Activated naive CD8-positive, alpha-beta T cell treated with anti-CD3 and anti-CD28 coated beads, Interleukin-2, amount 10 ng/mL, durations not matched to agents 7 days and 5 days (primary cell): ENCODE results near the gene COQ8B. TPM values are rescaled to one million over a fixed set of nuclear protein-coding genes. Genes with fewer than 3 reads are reported as not detected.

Source experiments
- ATAC-seq: fragments of 150-1000 bp; cut with Tn5 transposase; one replicate; pipeline ENCODE4 v1.10.0; 2021; ENCODE audit warnings: low read depth, moderate library complexity
- POLR2A ChIA-PET: fragments of 350-600 bp; sonication (Branson Sonifier 250); formaldehyde crosslinking; loops from one replicate; lab custom pipeline; 2021; ENCODE audit warnings: antibody characterized with exemption; lab: Charles Lee
- DNase-seq: peaks from one replicate; pipeline ENCODE4 v3.0.0; 2021
- H3K27ac Mint-ChIP-seq: one replicate; pipeline ENCODE4 v1.8.0; 2022; ENCODE audit warnings: mild to moderate bottlenecking, mixed read lengths
- H3K27me3 Mint-ChIP-seq: one replicate; pipeline ENCODE4 v1.8.0; 2022; ENCODE audit warnings: mild to moderate bottlenecking, moderate library complexity, mixed read lengths
- H3K36me3 Mint-ChIP-seq: one replicate; pipeline ENCODE4 v1.8.0; 2021; ENCODE audit warnings: mild to moderate bottlenecking, mixed read lengths
- H3K4me1 Mint-ChIP-seq: one replicate; pipeline ENCODE4 v1.8.0; 2021; ENCODE audit warnings: mixed read lengths
- H3K4me3 Mint-ChIP-seq: one replicate; pipeline ENCODE4 v1.8.0; 2022; ENCODE audit warnings: mild to moderate bottlenecking, moderate library complexity, mixed read lengths
- H3K9me3 Mint-ChIP-seq: one replicate; pipeline ENCODE4 v1.8.0; 2021; ENCODE audit warnings: mixed read lengths
- total RNA-seq, 2 experiments: library from RNA; stranded (reverse); gene quantifications; one replicate each; pipeline ENCODE4 v1.2.3, GENCODE V29; 2021

Gene COQ8B
- total RNA-seq, 2 experiments from 2014 or later, result 35.8 to 36.8 TPM

DNA sequence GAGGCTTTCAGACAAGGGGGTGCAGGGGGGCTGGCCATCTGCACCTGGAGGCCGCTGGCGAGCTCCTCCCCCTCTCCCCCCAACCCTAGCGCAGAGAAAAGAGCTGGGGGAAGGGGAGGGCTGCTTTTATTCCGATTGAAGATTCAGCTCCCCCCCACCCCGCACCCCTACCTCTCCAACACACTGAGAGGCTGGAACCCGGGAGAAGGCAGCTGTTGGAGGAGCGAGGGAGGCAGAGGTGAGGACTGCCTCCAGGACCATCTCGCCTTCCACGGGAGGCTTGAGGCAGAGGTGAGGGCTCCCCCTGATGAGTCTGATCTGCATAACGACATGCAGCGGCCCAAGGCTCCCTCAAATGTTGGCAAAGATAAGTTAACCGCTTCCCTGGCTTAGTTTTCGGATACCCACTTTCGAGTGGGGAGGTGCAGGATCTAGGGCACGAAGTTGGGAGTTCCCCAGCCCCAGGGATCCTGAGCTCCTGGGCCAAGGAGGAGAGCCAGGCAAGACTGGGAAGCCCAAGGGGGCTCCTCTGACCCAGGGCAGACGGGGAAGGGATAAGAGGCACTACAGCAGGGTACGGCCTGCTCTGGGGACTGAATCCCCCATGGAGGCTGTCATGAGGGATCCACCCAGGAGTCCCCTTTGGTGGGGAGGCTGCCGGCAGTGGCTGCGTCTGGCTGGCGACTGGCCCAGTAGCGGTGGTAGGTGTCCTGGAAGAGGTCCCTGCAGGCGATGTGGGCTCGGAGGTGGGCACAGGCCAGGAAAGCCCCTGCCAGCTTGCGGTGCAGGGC is 25.1 kb downstream of the COQ8B start:
- Mint-ChIP-seq H3K9me3 (no peaks in the 10 kb centered on the region), H3K27ac (no peak overlapping the region), H3K4me1 (peaks cover 3% of the 10 kb centered on the region), H3K36me3 (peaks cover 3% of the 10 kb centered on the region), H3K27me3 (no peaks in the 10 kb centered on the region), H3K4me3 (peak overlapping the region; percentile 44)
- ATAC-seq (no peak), DNase-seq (no peak)
- POLR2A ChIA-PET, result interaction anchor here (0.5 to 1.7 kb wide), 4 partner anchors 8 to 83 kb away, joined by 3 to 5 read pairs (median 4); partner anchors contain the start of genes ACTMAP, COQ8B and ITPKC

DNA sequence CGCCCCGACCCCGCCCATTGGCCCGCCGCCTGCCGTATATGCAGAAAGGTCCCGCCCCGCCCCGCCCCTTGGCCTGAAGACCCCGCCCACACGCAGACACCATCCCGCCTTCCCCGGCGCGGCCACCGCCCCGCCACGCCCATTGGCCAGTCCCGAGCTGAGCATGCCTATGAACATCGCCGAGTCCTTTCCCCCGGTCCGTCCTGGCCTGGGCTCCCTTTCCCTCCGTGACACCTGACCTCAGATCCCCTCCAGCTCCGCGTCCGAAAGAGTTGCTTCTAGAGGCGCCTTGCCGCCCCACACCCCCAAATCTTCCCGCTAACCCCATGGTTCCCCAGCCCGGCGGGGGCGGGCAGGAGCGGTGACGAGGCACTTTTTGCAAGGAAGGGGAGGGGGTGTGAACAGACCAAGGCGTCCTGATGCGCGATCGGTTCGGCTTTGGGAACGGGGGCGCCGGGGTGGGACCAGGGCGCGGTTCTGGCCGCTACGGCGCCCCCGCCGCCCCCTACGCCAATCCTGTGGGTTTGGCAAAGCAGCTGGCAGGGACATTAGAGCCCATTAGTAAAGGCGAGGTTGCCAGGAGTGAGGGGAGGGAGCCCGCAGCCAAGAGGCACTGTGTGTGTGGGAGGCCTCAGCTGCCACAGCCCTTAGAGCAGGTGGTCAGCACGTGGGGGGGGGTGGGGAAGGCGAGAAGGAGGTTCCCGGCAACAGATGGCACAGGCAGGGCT is 25.8 kb downstream of the COQ8B start:
- peak overlapping the region; percentile 78 for H3K27ac Mint-ChIP-seq
- ATAC-seq, result peak; percentile 82
- H3K36me3 Mint-ChIP-seq, result peaks cover 1% of the 10 kb centered on the region
- peak overlapping the region; percentile 85 for H3K4me3 Mint-ChIP-seq
- H3K27me3 Mint-ChIP-seq, result no peaks in the 10 kb centered on the region
- H3K9me3 Mint-ChIP-seq, result no peaks in the 10 kb centered on the region
- POLR2A ChIA-PET, result interaction anchor here (1.0 to 1.7 kb wide), 3 partner anchors 9 to 59 kb away, joined by 3 to 5 read pairs (median 5); partner anchors contain the start of genes ACTMAP, COQ8B and ITPKC
- DNase-seq, result peak; percentile 86
- H3K4me1 Mint-ChIP-seq, result peaks cover 3% of the 10 kb centered on the region

DNA sequence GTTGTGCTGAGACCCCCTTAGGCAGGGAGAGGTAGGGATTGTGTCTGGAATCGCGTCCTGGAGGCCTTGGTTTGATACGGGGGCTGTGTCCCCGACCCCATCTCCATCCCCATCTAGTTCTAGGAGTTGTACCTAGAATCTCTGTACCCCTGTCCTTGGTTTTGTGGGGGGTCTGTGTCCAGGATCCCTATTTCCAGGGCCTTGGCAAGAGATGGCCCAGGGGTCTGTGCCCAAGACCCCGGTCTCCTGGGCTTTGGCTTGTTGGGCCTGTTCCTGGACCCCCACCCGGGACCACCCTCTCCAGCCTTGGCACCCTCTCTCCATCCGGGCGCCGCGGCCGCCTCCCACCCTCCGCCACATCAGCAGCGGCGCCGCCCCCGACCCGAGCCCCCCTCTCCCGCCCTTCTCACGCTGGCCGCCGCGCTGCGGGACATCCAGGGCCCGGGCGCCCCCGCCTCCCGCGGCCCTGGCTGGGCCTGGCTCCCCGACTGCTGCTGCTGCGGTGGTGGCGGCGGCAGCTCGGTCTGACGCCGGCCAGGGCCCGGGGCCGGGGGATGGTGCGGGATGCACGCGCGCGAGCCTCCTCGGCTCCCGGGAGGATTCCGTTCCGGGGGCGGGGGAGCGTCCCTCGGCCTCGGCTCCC is 26.5 kb downstream of the COQ8B start, which contains the start of gene NUMBL:
Gene NUMBL (minus strand): TSS at position 602 of the 643 bp plus-strand sequence. CDS start 168 bp downstream, at position 434.
- POLR2A ChIA-PET, result interaction anchor here (1.5 to 1.7 kb wide), 2 partner anchors 26 to 60 kb away, joined by 5 read pairs; partner anchors contain the start of genes ACTMAP, COQ8B and ITPKC
- Mint-ChIP-seq H3K27me3 (no peaks in the 10 kb centered on the region), H3K36me3 (peaks cover 8% of the 10 kb centered on the region), H3K4me1 (peaks cover 3% of the 10 kb centered on the region), H3K27ac (peak within 1 kb of the TSS; percentile 78), H3K4me3 (peak within 1 kb of the TSS; percentile 85), H3K9me3 (no peaks in the 10 kb centered on the region)
- no peak for ATAC-seq
- no peak for DNase-seq

DNA sequence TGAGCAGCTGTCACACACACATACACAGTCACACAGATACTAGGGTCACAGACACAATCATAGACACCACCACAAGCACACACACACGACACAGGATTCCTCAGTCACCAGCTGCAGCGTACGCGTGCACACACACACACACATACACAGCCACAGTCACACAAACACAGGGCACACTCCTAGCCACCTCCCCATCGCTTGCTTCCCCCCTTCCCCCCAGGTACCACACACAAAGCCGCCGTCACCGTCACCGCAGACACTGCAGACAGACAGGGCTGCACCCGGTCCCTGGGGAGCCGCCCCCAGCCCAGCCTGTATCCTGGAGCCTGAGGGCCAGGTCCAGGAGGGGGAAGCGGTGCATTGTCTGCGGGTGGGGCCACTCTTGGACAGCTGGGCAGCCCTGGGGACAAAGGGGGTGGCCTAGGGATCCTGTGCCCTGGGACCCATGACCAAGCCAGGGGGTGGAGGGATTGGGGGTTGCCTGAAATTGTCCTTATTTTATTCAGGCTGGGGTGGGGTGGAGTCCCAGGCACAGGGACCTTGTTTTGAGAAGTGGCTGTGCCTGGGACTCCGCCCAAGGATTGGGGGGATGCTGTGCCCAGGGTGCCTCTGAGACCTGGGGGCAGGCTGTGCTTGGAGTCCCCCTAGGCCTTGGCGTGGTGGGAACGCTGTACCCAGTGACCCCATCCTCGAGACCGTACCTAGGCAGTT is 27.2 kb downstream of the COQ8B start:
- ATAC-seq (no peak), DNase-seq (no peak)
- Mint-ChIP-seq H3K4me1 (peaks cover 3% of the 10 kb centered on the region), H3K27ac (no peak overlapping the region), H3K36me3 (peaks cover 8% of the 10 kb centered on the region), H3K4me3 (no peak overlapping the region), H3K9me3 (no peaks in the 10 kb centered on the region), H3K27me3 (no peaks in the 10 kb centered on the region)
- POLR2A ChIA-PET, result no interaction called here

DNA sequence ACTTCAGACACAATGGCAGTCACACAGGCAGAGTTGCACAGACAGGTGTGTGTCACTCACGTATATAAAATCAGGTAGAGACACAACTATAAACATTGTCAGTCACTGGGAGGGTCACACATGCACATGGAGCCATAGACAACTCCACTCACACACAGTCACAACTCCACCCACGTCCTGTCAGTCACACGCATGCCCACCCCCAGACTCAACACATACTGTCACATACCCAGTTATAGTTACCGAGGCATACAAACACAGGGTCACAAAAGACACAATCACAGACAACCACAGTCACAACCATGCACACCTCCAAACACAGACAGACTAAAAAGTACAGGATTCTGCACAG is 27.7 kb downstream of the COQ8B start:
- DNase-seq (no peak), ATAC-seq (no peak)
- Mint-ChIP-seq H3K27ac (no peak overlapping the region), H3K9me3 (no peaks in the 10 kb centered on the region), H3K4me1 (peaks cover 3% of the 10 kb centered on the region), H3K4me3 (no peak overlapping the region), H3K27me3 (no peaks in the 10 kb centered on the region), H3K36me3 (peaks cover 7% of the 10 kb centered on the region)
- POLR2A ChIA-PET, result no interaction called here

DNA sequence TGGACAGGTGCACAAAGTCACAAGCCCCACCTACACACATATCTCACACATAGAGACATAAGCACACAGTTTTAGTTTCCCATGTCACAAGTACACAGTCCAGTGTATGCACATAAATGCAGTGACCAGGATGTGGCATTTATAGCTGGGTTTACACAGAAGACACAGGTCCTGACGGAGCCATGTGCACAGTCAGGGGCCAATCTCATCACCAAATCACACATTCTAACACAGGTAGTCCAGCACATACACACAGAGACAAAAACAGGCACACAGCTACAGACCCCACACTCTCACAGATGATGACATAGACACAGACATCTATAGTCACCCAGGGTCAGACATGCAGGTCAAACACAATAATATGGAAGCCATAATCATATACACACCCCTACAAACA is 28.4 kb downstream of the COQ8B start:
- no peak for DNase-seq
- H3K27me3 Mint-ChIP-seq, result no peaks in the 10 kb centered on the region
- no peak overlapping the region for H3K27ac Mint-ChIP-seq
- H3K9me3 Mint-ChIP-seq, result no peaks in the 10 kb centered on the region
- no peak overlapping the region for H3K4me3 Mint-ChIP-seq
- peaks cover 3% of the 10 kb centered on the region for H3K4me1 Mint-ChIP-seq
- H3K36me3 Mint-ChIP-seq, result peaks cover 7% of the 10 kb centered on the region
- no peak for ATAC-seq
- POLR2A ChIA-PET, result no interaction called here

DNA sequence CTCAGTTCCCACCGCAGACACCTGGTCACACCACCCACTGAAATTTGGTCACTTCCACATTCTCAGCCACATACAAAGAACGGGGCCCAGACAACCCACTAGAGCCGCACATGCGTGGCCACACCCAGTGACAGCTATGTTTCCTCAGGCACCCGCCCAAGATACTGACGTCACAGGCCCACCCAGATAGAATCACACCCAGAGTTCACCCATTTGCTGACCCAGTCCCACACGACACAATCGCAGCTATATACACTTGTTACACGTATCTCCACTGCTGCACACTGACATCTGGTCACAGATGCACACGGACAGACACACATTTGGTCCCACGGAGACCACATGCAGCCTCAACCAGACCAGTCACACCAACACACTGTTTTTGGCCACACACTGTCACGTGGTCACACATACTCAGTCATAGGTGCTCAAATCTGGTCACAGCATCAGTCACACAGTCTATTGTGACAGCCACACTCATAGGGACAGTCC is 29.1 kb downstream of the COQ8B start:
- Mint-ChIP-seq H3K4me1 (peaks cover 3% of the 10 kb centered on the region), H3K27ac (no peak overlapping the region), H3K9me3 (no peaks in the 10 kb centered on the region), H3K36me3 (peaks cover 7% of the 10 kb centered on the region), H3K4me3 (no peak overlapping the region), H3K27me3 (no peaks in the 10 kb centered on the region)
- no peak for DNase-seq
- ATAC-seq, result no peak
- POLR2A ChIA-PET, result no interaction called here

DNA sequence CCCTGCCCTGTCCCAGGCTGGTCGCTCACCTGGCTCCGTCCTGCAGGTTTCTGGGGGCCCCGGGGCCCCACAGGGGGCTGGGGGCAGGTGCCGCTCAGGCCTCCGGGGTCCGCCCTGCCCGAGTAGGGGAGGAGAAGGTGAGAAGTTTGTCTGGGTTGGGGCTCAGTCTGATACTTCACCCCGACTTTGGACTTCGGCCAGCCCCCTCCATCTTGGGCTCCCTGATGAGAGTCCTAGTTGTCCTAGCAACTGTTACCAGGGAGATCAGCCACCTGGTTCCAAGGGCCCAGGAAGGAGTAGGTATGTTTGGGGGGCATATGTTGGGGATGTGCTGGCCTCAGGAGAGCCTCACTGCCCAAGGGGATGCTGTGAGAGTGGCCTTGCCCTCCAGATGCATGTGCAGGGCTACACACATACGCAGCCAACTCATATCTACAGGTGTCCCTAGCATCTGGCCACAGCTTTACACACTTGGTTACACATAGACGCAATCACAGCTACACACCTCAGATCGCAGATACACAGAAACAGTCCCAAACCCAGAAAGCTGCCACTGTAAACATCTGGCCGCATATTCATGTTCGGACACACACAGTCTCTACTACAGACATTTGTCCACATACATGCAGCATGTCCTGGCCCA is 29.7 kb downstream of the COQ8B start:
- peaks cover 3% of the 10 kb centered on the region for H3K4me1 Mint-ChIP-seq
- no peaks in the 10 kb centered on the region for H3K9me3 Mint-ChIP-seq
- POLR2A ChIA-PET, result no interaction called here
- no peaks in the 10 kb centered on the region for H3K27me3 Mint-ChIP-seq
- H3K36me3 Mint-ChIP-seq, result peaks cover 7% of the 10 kb centered on the region
- H3K27ac Mint-ChIP-seq, result no peak overlapping the region
- H3K4me3 Mint-ChIP-seq, result no peak overlapping the region
- no peak for DNase-seq
- ATAC-seq, result no peak

DNA sequence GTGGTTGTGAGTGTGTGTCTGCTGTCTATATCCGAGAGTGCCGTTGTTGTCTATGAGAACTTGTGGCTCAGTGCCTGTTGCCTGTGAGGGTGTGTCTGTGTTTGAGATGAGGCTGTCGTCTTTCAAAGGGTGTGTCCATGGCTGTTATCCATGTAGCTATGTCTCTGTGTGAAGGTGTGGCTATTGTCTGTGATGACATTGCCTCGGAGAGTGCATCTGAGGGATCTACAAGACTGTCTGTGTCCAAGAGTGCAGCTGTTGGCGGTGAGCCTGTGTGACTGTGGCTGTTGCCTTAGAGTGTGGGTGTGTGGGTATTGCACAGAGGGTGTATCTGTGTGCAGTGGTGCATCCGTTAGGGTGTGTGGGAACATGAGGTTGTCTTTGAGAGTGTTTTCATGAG is 31.1 kb downstream of the COQ8B start:
- peaks cover 13% of the 10 kb centered on the region for H3K36me3 Mint-ChIP-seq
- no peak overlapping the region for H3K4me3 Mint-ChIP-seq
- H3K9me3 Mint-ChIP-seq, result no peaks in the 10 kb centered on the region
- ATAC-seq (no peak), DNase-seq (no peak)
- POLR2A ChIA-PET, result no interaction called here
- no peaks in the 10 kb centered on the region for H3K27me3 Mint-ChIP-seq
- H3K27ac Mint-ChIP-seq, result no peak overlapping the region
- peaks cover 1% of the 10 kb centered on the region for H3K4me1 Mint-ChIP-seq

DNA sequence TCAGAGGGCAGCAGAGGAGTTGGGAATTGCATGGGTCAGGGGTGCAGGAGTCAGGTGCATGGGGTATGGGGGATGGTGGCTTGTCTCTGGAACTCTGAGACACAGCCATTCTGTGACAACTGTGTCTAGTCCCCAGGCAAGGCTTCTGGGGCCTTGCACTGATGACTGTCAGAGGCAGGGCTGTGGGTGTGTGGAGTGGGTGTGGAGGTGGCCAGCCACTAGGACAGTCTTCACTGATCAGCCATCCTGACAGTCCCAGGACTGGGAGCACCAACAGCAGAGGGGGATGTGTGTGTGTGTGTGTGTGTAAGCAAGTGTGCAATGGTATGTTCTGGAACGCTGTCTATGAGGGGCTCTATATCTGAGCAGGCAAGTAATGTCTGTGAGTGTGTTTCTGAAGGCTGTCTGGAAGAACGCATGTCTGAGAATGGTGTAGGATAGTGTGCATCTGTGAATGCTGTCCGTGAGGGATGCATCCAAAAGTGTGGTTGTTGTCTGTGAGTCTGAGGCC is 31.6 kb downstream of the COQ8B start:
- DNase-seq (no peak), ATAC-seq (no peak)
- no peaks in the 10 kb centered on the region for H3K9me3 Mint-ChIP-seq
- H3K4me1 Mint-ChIP-seq, result peaks cover 1% of the 10 kb centered on the region
- POLR2A ChIA-PET, result no interaction called here
- peaks cover 13% of the 10 kb centered on the region for H3K36me3 Mint-ChIP-seq
- no peak overlapping the region for H3K4me3 Mint-ChIP-seq
- no peaks in the 10 kb centered on the region for H3K27me3 Mint-ChIP-seq
- peak overlapping the region; percentile 2 for H3K27ac Mint-ChIP-seq

DNA sequence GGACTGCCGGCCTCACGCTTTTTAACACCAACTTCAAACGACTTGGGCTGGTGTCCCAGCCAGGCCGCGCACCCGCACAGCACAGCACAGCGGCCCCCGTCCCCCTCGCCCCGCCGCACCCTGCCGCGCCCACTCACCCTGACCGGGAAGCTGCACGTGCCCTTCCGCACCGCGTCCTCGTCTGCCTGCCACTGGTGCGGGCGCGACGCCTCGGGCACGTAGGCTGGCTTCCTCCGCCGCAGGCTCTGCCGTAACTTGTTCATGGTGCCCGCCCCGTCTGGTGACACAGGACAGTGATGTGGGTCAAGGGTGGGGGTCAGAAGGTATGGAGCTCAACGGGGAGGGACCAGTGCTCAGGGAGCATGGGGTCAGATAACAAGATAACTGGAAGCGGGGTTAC is 32.4 kb downstream of the COQ8B start:
- Mint-ChIP-seq H3K27me3 (no peaks in the 10 kb centered on the region), H3K27ac (no peak overlapping the region), H3K9me3 (no peaks in the 10 kb centered on the region), H3K36me3 (peaks cover 15% of the 10 kb centered on the region), H3K4me1 (peaks cover 1% of the 10 kb centered on the region), H3K4me3 (no peak overlapping the region)
- ATAC-seq (no peak), DNase-seq (no peak)
- POLR2A ChIA-PET, result interaction anchor here (0.7 kb wide), 1 partner anchor 121 kb away, joined by 4 read pairs; no protein-coding TSS in a partner anchor

DNA sequence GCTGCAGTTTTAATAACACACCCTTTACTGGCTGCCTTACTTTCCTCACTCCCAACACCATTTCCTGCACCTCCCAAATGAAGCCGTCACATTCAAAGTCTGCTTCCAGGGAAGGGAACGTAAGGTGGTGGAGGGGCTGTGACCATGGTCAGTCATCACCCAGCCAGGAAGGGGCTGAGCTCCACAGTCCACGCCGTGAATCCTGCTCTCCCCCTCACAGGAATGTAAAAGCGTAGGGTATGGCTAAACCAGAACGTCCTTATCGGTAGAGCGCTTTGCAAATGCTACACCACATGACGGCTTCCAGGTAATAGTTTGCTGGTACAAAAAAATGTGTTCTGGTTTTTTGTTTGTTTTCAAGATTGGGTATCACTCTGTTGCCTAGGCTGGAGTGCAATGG is 33.2 kb downstream of the COQ8B start:
- Mint-ChIP-seq H3K4me1 (peaks cover 1% of the 10 kb centered on the region), H3K36me3 (peaks cover 16% of the 10 kb centered on the region), H3K9me3 (no peaks in the 10 kb centered on the region), H3K27ac (no peak overlapping the region), H3K27me3 (no peaks in the 10 kb centered on the region), H3K4me3 (no peak overlapping the region)
- POLR2A ChIA-PET, result no interaction called here
- no peak for DNase-seq
- ATAC-seq, result no peak
